ENCODE measurements around the gene NSMCE4A. TPM values are rescaled to one million over a fixed set of nuclear protein-coding genes. Genes with fewer than 3 reads are reported as not detected.

The NSMCE4A gene
- total and polyA plus RNA-seq, 9 of the 15 experiments (the other 6 are each of a cell fraction or from before 2014, with no cell fraction given): 8.4 to 88.5 (median 46.4) TPM

- no peak for TF ChIP-seq RAD21 (CRISPR knock-in tag; conservative IDR thresholded peaks at IDR 0.05 in 1 of 2, IDR thresholded peaks at IDR 0.05 in 1 of 2)
- no peak for TF ChIP-seq TAF7 (tag; IDR thresholded peaks at IDR 0.05)
- no peak for TF ChIP-seq TRIM24 (IDR thresholded peaks at IDR 0.05)
- TF ChIP-seq ZNF57 (CRISPR knock-in tag; IDR thresholded peaks at IDR 0.05): no peak
- no peak for TF ChIP-seq ZC3H11A (IDR thresholded peaks at IDR 0.05; ENCODE audit: low read depth, low read length)
- no peak for TF ChIP-seq SAFB2 (IDR thresholded peaks at IDR 0.05; ENCODE audit: borderline replicate concordance, low read depth, low read length, severe bottlenecking)
- TF ChIP-seq SMARCC2 (IDR thresholded peaks at IDR 0.05; ENCODE audit: low read depth): no peak
- TF ChIP-seq SRF (CRISPR knock-in tag; IDR thresholded peaks at IDR 0.05): no peak
- no peak for TF ChIP-seq ZNF766 (CRISPR knock-in tag; conservative IDR thresholded peaks at IDR 0.05)
- no peak for TF ChIP-seq ZNF79 (CRISPR knock-in tag; IDR thresholded peaks at IDR 0.05; ENCODE audit: low read depth)
Observed at GRCh38 chr10:122012731-122013130, 37.7 kb upstream of the NSMCE4A start (continued).

GRCh38 chr10:122010405-122011050 lies 35.5 kb upstream of the NSMCE4A start:
- H3K4me1 ChIP-seq (replicated peaks in 1 of 2; ENCODE audit: control insufficient read depth in 2 of 2, insufficient read depth in 2 of 2, low read length in 2 of 2): no peaks in the 10 kb centered on the region
- H3K4me2 ChIP-seq (ENCODE audit: insufficient read depth, low read length): no peak overlapping the region
- FAIRE-seq (no peak), DNase-seq (ENCODE audit: extremely low read depth in 1 of 4, low spot score in 3 of 4) (no peak), ATAC-seq (no peak)
- peaks cover 2 to 28% of the 10 kb centered on the region in 2 experiments; a peak in 4 of 5 replicates for H3K27me3 ChIP-seq (ENCODE audit: control insufficient read depth in 2 of 2, insufficient read depth in 2 of 2, low read length in 2 of 2)
- H3K27ac ChIP-seq (ENCODE audit: extremely low read depth, low read depth, low read length): no peak overlapping the region
- in situ Hi-C loops (cut with MboI) (no loop called here), intact Hi-C loops (cut with micrococcal nuclease) (no loop called here)
- no peaks in the 10 kb centered on the region for H3K9me3 ChIP-seq (replicated peaks; ENCODE audit: control insufficient read depth, insufficient read depth, low read depth, low read length)
- POLR2A ChIA-PET: no interaction called here
- CTCF ChIA-PET (ENCODE audit: low intra/inter-chr PET ratio): no interaction called here
- no peaks in the 10 kb centered on the region for H4K20me1 ChIP-seq (replicated peaks; ENCODE audit: control insufficient read depth, insufficient read depth, low read length)
- no peak overlapping the region for H2AFZ ChIP-seq (ENCODE audit: low read depth, low read length)
- H3K9ac ChIP-seq (ENCODE audit: insufficient read depth in 1 of 2, low read depth in 2 of 2, low read length in 2 of 2): no peak overlapping the region
- no peak overlapping the region for H3K4me3 ChIP-seq
- TF ChIP-seq ZBTB17 (CRISPR knock-in tag; IDR thresholded peaks at IDR 0.05): no peak
- no peaks in the 10 kb centered on the region for H3K79me2 ChIP-seq (ENCODE audit: control insufficient read depth, insufficient read depth, low read length)
- no peaks in the 10 kb centered on the region for H3K36me3 ChIP-seq (ENCODE audit: control insufficient read depth, insufficient read depth, low read length)
- no peaks in the 10 kb centered on the region for H3K9me1 ChIP-seq (ENCODE audit: control insufficient read depth, insufficient read depth, low read length)
- WGBS (ENCODE audit: insufficient coverage, low coverage, missing lambda C conversion rate): 0% methylated on average over 4 of the region's 4 CpGs
- BruUV-seq (replicated peaks): no TSS peak

Data from K562 (cell line).